GM18907 (cell line): Measurements from ENCODE around the gene LTB4R2.

Source experiments
- ATAC-seq: cut with Tn5 transposase; IDR thresholded peaks from one replicate; pipeline ENCODE4 v1.9.1; 2021; ENCODE audit warnings: mild to moderate bottlenecking, moderate library complexity; ENCODE audit not compliant: unreplicated experiment

Gene LTB4R2

GRCh38 chr14:24277071-24277470 lies 32.9 kb upstream of the LTB4R2 start:
- ATAC-seq: no peak

DNA sequence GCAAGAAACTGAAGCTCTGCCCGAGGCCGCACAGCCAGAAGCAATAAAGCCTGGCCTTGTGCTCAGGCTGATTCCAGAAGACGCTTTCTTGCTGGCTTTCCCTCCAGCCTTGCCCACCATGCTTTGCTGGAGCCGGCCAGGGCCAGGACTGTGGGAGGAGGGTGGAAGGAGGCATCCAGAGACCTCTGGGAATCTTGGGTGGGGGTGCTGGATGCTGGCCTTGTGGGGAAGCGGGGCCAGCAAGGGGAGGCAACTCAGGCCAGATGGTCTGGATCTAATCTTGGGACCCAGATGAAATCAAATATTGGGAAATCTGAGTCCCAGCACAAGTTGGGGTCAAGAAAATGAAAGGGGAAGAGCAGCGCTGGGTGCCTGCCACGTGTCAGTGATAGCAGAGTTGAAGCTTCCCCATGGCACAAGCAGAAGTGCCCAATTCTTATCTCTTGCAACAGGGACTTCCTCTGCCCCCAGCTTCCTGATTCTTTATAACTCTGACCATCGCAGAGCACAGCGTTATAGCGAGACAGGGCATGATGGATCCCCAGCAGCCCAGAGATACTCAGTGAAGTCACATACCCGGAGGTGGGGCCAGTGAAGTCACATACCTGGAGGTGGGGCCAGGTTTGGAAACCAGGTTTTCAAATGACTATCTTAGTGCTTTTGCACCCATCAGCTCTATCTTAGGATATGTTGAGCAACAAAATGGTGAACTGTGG lies 32.2 kb upstream of the LTB4R2 start:
- ATAC-seq: no peak

- ATAC-seq: no peak
These were observed 31.5 kb upstream of the LTB4R2 start for GRCh38 chr14:24278424-24278823.

DNA sequence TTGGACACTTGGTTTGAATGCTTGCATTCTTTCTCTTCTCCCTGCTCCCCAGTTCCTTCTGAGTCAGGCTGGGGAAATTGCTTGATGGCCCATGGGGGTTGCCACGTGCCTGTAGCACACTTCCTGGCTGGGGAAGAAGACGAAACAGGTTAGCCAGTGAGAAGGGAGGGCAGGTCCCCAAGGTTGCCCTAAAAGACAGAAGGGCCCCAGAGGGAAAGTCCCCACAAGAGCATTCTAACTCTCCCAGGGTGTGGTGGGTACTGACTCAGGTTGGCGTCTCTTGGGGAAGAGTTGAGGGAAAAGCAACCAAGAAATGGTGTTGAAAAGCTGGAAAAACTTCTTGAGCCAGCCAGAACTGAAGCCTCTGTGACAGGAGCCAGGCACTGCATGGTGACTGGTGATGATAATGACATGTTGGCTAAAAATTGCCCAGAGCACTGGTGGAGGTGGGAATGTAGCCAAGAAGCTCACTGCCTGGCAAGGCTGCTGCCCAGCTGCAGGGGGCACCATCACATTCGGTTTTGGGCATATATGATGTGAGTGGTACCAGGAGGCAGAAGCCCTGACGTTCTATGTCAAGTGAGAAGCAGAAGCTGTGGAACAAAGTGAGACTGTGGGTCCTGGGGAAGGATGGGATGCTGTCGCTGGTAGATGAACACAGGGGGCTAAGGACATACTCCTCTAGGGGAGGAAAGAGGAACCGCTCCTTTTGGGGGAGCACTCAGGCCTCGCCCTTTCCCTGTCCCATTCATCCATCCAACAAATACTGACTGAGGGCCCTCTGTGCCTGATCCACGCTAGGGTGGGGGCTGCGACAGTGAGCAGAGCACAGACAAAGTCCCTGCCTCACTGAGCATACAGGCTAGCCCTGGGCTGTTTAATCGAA lies 30.4 kb upstream of the LTB4R2 start:
- ATAC-seq: peak; percentile 74

- no peak for ATAC-seq
These were observed 29.0 kb upstream of the LTB4R2 start for GRCh38 chr14:24280797-24281460.

GRCh38 chr14:24281636-24282035 lies 28.3 kb upstream of the LTB4R2 start:
- ATAC-seq: no peak

GRCh38 chr14:24282736-24283135 lies 27.2 kb upstream of the LTB4R2 start:
- no peak for ATAC-seq

DNA sequence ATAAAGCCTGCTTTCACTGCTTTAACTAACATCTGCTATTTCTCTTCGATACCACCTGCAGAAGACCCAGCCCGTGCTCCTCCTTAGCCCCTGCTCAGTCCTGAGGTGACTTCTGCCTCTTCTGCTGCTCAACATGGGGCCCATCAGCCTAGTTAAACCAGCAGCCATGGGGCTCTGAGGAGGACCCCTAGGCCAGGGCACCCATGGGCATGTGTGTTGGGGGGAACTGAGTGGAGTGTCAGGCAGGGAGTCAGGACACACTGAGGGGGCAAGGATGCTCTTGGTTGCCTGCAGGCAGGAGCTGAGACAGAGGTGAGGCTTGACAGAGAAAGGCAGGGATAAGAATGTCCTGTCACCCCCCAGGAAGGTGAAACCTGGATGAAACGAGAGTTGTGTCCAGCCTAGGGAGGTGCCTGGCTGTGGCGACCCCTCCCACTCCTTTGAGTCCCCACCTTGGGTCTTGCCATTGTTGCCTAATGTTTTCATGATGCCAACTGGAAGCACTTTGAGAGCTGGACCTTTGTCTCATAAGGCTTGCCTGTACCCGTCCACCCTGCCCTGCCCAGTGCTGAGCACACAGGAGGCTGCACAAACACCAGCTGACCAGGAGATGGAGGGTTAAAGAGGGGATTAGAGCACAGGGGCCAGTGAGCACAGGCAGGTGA lies 26.0 kb upstream of the LTB4R2 start:
- no peak for ATAC-seq

GRCh38 chr14:24284501-24285035 lies 25.4 kb upstream of the LTB4R2 start:
- no peak for ATAC-seq

- no peak for ATAC-seq
These were observed 24.6 kb upstream of the LTB4R2 start for GRCh38 chr14:24285351-24285750.

DNA sequence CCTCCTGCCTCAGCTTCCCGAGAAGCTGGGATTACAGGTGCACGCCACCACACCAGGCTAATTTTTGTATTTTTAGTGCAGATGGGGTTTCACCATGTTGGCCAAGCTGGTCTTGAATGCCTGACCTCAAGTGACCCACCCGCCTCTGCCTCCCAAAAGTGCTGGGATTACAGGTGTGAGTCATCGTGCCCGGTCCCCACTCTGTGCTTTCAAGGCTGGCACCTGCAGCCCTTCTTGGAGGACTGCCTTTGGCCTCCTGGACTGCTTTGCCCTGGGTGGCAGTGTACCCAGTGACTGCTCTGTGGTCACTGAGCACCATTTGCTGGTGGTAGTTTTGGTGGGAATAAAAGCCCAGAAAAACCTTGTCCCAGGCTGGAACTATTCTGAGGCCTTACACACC lies 22.9 kb upstream of the LTB4R2 start:
- ATAC-seq: no peak

- peak; percentile 85 for ATAC-seq
These were observed 20.2 kb upstream of the LTB4R2 start for GRCh38 chr14:24289649-24290280.

DNA sequence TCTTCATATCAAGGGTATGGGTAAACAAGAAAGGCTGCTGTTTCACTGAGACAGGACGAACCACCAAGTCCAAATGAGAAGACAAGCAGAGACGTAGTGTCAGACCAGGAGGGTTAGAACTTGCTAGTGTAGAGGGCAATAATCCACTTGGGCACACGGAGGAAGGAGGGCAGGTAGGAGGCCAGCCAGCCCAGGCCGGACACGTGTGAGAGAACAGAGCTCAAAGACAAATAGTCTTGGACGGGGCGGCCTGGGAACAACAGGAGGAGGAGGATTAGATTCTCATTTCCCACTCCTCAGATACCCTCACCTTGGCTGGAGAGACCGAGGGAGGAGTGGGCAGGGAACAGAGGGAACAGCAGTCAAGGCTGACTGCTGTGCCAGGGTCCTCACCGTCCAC lies 19.2 kb upstream of the LTB4R2 start:
- ATAC-seq: no peak

- ATAC-seq: no peak
These were observed 18.4 kb upstream of the LTB4R2 start for GRCh38 chr14:24291446-24292117.

DNA sequence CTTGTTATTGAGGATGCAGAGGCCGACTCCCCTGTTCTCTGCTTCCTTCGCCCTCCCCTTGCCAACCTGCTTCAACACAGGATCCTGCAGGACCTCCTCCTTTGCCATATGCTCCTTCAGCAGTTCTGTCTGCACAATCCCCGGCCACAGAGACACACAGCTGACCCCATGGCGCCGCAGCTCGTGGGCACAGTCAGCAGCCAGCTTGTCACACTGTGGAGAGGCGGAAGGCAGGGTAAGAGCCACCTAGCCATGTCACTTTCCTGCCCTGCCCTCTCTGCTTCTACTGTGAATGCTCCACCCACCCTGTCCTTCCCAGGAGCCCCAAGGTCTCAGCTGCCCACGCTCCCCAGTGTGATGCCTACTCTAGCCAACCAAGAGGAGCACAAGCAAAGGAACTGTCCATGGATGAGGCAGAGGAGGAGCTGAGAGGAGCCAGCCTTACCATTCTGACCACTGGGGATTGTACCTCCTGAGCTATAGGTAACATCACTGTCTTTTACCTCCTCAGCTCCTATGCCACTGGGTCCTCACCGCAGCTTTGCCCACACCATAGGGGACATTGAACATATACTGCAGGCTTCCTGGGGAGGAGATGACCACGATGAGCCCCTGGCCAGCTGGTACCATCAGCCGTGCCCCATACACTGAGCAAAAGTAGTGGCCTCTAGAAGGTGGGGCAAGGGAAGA lies 17.7 kb upstream of the LTB4R2 start:
- no peak for ATAC-seq

- no peak for ATAC-seq
These were observed 16.4 kb upstream of the LTB4R2 start for GRCh38 chr14:24293525-24293924.

DNA sequence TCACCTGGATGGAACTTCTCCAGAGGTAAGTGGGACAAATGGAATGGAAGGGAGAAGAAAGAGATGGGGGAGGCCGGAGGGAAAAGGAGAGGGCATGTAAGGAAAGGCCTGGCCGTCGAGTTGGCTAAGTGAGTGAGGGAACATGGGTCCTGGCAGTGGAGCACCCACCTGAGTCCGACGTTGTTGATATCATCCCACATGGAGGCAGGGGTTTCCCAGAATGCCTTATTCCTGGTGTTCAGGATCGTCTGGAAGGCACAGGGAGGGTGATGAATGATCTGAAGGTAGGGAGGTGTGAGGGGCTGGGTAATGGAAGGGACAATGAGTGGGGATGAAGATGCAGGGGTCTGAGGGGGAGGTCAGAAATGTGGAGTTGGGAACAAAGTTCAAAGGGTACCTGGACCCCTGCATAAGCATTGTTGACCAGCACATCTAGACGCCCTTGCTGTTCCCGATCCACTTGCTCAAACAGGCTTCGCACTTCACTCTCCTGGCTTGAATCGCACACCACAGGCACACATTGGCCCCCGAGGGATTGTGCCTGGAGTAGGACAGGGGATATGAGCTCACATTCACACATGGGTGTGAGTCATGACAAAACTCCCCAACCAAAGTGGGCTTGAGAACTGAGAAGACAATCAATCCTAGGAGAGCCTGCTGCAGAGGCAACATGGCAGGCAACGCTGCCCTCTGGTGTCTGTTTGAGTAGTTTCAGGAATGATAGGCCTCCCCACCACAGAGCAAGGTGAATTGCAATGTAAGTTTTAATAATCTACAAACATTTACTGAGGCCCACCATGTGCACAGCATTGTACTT lies 13.4 kb upstream of the LTB4R2 start:
- peak; percentile 54 for ATAC-seq

DNA sequence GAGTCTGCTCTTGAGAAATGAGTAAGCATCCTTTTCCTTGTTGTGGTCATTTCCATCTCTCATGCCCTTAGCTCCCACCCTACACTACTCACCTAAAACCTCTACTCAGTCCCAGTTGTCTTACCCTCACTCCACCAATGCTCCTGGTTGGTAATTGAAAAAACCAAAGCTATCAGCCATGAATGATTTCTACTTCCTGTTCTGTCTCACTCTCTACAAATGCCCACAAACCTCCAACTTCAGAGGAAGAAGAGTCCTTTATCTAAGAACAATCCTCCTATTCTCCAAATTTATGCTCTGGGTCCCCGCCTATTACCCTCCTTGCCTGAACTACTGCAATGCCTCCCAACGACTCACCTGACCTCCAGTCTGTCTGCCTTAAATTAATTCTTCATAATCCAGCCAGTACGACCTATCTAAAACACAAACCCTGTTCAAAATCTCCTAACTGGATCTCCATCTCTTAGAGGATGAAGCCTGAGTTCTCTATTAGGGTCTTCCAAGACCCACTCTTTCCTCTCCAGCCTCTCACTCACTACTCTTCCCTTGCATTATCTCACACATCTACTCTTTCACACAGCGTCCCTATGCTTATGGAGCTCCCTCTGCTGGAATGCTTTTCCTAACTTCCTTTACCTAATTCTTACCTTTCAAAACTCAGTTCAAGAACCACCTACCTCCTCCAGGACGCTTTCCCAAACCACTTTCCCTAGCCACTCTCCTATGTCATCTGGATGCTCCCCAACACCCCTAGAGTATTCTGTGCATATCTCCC lies 12.6 kb upstream of the LTB4R2 start:
- ATAC-seq: peak; percentile 36
